GM18517 (cell line): ENCODE data around the gene CCL27.

Experiments used
- ATAC-seq: cut with Tn5 transposase; IDR thresholded peaks from one replicate; pipeline ENCODE4 v1.9.1; 2021; ENCODE audit warnings: mild to moderate bottlenecking, moderate library complexity; ENCODE audit not compliant: unreplicated experiment

The CCL27 gene, protein sequence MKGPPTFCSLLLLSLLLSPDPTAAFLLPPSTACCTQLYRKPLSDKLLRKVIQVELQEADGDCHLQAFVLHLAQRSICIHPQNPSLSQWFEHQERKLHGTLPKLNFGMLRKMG

DNA sequence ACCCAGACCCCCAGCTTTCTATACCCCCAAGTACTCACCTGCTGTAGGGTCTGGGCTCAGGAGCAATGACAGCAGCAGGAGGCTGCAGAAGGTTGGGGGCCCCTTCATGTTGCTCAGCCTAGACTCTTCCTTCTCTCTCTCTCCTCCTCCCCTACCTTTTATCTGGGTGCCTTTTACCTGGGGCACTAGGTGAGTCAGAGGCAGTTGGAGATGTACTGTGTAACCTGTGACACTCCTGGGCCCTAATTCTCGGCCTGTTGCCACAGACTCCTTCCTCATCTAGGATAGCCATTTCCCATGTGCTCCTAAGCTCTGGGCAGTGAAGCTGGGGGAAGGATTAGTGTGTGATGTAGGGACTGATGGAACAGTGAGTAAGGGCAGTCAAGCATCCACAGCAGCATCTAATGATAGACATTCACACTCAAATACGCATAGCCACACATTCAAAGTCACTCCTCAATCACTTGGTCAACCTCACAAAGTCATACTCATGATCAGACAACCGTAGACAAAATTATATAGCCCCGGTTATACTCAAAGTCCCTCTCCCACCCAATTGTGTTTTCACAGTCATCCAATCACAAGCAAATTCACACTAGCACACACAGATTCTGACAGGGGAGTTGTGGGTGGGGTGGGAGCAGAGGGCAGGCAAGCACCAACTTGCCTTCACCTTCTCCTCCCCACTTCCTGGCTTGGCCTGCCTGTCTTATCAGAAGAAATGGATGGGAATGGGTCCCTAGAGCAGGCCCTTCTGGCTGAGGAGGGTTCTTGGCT is at the start of gene CCL27:
Gene CCL27 (minus strand): TSS at position 132 of the 777 bp plus-strand sequence. CDS start 24 bp downstream, at position 108.
- ATAC-seq: no peak

DNA sequence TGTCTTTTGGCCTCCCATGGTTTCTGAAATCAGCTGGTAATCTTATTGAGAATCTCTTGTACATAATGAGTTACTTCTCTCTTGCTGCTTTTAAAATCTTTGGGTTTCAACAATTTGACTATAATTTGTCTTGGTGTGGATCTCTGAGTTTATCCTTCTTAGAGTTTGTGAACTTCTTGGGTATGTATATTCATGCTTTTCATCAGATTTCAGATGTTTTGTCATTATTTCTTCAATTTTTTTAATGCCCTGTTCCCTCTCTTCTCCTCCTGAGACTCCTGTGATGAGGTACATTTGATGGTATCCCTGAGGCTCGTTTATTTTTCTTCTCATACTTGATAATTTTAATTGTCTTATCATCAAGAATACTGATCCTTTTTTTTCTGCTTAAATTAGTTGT is 49.7 kb upstream of the CCL27 start:
- no peak for ATAC-seq

DNA sequence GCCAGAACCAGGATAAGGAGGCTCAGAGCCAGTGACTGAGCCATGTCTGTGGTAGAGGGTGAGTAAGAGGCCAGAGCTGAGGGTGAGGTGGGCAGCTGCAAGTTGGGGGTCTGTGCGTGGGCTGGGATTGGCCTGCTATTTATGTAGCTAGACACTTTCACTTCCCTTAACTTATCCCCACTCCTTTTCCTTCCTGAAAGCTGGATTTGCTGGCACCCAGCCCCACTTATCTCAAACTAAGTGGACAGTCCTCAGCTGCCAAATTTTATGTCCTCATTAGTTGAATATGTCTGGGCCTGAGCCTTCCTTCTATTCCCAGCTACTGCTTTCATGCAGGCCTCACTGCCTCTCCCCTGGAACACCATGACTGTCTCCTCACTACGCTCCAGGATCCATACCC is 47.6 kb upstream of the CCL27 start, which contains the start of gene CCL21:
Gene CCL21 (minus strand): TSS at position 114 of the 400 bp plus-strand sequence. CDS start 70 bp downstream, at position 44.
- no peak for ATAC-seq

DNA sequence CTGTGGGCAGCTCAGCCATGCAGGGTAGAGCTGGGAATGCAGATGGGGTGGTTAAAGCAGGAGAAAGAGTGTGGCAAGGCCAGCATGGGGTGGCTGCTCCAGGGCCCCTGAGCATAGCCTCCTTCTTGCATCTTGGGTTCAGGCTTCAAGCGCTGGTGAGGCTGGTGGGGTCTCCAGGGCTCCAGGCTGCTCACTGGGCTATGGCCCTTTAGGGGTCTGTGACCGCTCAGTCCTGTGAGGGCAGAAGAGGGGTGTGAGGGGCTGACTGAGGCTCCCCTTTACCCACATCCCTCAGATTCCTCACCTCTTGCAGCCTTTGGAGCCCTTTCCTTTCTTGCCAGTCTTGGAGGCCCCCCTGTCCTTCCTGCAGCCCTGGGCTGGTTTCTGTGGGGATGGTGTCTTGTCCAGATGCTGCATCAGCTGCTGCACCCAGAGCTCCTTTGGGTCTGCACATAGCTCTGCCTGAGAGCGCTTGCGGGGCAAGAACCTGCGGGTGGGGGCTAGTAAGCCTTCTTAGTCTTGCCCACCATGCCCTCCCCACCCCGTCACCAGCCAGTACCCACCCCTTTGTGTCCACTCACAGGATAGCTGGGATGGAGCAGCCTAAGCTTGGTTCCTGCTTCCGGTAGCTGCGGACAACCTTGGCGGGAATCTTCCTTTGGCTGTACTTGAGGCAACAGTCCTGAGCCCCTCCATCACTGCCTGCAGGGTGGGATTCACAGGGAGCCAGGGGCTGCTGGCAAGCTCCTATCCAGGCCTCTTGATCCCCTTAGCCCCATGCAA is 46.9 kb upstream of the CCL27 start:
- ATAC-seq: no peak

DNA sequence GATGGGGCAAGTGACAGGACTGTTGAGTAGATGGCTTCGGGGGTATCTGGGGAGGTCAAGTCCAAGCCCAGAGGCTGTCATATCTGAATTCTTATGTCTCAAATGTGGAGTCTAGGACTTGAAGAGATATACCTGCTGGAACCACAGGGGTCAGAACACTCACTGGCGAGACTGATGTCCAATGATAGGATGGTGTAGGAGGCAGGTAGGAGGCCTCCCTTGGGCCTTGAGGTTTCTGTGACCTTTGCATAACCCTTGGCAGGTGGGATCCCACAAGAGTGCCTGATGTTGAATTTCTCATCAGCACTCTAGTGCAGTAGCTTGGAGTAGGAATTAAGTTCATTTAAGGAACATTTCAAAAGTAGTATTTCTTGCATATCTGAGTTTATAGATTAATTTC is 44.7 kb upstream of the CCL27 start:
- no peak for ATAC-seq

DNA sequence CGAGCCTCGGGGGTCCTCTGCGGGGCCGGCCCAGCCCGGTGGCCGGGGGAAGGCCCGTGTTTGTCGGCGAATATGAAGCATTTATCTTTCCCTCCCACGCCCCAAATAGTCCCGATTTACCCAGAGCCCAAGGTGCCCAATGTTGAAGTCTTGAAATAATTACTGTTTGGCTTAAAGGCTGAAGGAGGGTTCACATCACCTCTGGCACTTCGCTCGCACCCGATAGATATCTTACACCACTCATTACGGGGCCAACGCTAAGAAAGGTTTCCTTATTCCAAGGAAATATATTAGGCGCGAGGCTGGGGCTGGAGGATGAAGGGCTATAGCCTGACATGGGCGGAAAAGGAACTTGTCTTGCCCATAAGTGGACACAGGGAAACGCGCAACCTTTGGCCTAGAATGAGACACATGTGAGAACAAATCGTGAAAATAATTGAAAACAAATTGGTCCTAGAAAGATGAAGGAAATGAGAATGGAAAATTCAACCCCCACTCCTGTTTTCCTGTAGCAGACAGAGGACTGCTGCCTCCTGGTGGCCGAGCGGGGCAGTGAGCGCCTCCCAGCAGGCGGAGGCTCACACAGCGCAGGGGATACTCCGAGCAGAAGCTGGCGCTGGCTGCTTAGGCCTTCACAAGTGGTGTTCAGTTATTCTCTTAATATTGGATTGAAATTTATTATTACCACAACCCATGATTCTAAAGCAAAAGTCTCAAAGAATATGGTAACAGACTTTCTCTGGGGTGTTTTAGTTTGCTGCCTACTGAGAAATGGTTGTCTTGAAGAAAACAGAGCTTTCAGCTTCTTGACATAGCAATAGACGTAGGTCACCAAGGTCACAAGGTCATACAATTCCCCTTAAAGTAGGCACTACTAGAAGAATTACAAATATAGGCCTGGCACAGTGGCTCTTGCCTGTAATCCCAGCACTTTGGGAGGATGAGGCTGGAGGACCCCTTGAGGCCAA is 39.6 kb upstream of the CCL27 start:
- no peak for ATAC-seq

DNA sequence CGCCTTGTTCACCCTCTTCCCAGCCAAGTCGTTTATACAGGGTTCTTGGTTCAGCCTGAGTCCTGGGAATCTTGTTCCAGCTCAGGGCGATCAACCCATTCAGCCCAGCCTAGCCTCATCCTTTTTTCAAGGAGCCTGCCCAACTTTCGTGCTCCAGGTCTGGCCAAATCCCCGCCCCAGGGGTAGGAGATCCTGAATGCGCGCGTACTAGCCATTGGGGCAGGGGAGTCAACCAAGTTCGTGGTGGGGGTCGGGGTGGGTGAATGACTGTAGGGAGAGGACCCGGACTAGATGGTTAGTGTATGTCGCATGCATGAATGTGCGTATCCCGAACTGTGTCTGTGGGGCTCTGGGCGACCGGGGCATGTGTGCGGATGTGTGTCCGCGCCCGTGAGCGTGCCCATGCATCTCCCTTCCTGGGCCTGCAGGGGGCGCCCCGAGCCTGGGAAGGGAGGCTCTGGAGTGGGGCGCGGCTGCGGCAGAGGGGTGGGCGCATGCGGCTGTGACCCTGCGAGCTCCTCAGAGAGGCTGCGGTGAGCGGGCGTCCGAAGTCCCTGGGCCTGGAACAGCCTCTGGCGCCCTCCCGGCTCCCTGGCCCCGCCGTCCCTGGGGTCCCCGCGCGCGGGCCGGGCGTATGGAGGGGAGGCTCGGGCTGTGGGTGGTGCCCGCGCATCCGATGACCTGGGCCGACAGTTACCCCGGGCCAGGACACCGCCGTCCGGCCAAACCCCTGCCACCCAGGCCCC is 38.7 kb upstream of the CCL27 start:
- no peak for ATAC-seq

DNA sequence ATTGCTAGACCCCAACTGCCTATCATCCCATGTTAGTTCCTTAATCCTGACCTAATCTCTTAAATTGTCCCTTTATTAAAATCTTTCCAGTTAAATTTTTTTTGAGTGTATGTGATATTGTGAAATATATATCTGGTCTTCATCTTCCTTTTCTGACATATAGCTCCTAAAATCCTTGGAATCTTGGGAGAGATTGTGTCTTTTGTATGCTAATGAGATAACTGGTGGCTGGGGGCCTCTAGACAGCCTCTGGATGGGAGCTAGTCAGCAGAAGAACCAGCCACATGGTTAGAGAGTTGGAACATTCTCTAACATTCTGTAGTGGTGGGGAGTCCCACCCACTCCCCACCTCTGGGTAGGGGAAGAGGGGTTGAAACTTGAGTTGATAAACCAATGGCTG is 32.4 kb upstream of the CCL27 start:
- ATAC-seq: no peak

DNA sequence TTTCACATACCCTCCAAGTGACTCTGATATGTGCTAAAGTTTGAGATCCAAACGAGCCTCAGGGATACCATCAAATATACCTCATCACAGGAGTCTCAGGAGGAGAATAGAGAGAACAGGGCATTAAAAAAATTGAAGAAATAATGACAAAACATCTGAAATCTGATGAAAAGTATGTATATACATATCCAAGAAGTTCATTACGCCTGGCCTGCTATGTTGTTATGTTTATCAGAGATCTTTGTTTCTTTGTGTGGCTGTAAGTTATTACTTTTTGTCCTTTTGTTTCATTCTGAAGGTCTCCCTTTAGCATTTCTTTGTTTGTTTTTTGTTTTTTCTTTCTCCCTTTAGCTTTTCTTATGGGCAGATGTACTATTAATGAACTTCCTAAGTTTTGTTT is 31.1 kb upstream of the CCL27 start:
- ATAC-seq: no peak

DNA sequence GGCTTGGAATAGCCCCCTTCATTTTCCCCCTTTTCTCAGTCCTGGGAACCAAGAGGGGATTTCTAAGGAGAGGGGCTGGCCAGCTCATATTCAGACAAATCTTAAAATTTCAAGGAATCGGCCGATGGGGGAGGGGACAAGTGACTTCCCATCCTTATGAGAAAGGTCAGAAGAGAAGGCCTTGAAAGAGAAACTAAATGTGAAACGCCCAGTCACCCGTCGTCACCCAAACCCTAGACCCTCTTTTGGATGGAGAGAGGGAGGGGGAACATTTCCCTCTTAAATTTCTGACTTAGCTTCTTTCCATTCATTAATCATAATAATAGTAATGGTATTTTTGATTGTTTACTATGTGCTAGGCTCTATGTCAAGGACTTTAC is 29.5 kb upstream of the CCL27 start:
- ATAC-seq: no peak

DNA sequence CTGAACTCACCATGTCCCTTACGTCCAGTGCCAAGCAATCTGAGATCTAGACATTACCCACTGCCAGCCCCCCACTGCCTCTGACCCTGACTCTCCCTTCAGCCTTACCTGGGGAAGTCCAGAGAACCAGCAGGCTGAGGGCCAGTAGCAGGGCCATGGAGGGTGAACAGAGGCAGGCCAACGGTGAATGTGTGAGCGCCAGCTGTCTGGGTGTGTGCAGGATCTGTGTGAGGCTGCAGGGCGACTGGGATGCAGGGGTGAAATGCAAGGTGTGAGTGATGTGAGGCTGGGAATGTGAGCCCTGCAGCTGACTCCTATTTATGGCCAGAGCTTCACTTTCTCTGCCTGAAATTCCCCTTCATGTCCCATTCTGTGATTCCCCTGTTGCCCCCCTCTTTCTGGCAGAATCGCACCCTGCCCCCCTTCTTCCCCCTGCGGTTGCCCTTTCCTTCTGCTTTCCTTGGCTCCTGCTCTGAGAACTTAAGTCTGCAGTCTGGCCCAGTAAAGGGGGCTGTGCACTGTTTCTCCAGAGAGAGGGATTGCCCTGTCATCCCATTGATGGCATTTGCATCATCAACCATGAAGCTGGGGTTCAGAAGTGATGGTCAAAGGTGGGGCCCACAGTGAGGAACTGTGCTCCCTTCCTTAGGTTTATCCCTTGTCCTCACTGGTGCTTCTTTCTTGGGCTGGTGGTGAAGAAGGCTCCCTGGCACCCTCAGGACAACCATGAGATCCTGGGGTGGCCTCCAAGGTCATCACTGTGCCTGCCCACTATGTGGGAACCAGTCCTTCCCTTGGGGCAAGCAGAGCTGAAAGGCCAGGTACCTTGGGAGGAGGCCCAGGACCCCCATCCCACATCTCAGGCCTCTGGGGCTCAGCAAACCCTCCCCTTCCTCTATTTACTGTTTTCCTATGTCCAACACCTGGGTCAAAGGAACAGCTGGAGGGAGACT is 28.8 kb upstream of the CCL27 start, which contains the start of gene CCL19:
Gene CCL19 (minus strand): TSS at position 294 of the 953 bp plus-strand sequence. CDS start 137 bp downstream, at position 157.
- ATAC-seq: no peak

DNA sequence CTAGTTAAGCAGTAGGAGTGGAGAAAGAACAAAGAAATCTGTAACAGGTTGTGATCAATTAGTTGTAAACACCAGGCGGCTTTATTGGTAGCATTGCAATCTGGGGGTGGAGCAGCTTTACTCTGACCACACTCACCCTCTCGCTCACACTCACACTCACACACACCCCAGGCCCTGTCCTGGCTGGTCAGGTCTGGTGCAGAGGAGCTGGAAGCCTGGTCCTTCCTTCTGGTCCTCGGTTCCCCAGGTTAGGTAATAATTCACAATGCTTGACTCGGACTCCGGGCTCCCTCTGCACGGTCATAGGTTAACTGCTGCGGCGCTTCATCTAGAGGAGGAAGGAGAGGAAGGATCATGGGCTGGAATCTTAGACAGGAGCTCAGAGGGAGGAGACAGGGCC is 27.1 kb upstream of the CCL27 start:
- no peak for ATAC-seq

DNA sequence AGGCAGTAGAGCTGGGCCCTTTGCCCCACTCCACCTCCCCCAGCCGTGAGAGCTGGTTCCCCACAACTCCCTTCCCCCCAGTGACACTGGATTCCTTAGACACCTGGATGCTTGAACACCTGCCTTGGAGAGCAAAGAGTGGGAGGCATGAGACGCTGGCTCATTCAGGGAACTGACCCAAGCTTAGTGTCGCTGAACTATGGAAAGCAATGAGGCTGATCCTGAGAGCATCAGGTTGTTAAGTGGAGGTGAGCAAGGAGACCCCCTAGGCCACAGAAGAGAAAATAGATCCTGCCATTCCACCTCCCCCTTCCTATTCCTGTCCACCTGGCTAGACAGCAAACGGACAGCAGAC is 26.6 kb upstream of the CCL27 start:
- no peak for ATAC-seq

DNA sequence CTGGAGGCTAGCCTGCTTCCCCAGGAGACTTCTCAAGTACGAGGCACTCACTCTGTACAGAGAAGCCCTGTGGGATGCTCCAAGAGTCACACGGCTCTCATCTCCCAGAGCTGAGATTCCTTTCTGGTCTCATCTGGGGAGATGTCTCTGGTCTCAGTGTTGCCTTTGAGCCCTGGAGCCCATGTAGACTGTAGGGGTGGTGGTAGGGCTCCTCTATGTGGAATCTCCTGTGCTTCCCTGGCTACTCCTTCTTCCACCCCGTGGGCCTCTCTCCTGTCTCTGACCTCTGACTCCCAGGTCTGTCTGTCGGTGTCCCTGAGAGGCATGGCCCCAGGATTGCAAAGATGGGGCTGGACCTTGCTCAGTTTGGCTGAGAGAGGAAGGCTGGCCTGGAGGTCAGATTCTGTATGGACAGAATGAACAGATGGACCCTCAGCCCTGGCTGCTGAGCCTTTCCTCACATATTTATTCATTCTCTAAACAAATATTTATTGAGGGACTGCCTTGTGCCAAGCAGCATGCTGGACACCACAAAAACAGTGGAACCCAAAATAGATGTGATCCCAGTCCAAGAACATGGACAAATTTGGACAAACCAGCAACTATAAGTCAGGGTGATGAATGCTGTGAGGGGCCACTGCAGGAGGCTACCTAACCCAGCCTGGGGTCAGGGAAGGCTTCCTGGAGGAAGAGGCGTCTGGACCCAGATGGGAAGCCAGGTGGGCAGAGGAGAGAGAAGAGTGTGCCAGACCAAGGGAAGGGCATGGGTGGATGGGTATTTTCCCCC is 26.1 kb upstream of the CCL27 start:
- no peak for ATAC-seq

DNA sequence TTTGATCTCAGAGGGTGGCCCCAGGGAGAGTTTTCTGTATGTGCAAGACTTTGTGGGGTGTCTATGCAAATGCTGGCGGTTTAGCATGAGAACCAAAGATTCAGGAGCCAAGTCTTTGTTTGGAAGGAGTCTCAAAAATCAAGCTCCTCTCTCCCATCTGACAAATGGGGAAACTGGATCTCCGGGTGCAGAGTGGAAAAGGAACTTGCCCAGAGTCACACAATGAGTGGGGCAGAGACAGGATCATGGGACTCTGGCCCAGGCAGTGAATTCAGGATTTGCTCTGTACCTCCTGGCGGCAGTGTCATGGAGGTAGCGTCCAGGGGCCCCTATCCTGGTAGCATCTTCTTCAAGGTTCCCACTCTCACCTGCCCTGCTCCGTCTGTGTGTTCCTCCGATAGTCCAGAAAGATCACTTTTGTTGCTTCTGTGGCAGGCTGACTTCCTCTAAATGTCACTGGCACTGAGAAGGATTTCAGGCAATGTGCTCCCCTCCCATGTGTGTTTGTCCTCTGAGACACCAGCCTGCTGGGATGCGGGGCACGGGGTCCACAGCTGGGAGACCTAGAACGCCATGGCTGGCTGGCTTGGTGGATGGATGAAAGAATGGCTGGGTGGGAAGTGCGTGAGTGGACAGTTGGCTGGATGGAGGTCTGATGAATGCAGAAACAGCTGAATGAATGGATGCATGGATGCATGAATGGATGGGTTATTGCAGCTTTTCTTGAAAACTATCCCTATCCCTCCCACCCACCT is 25.0 kb upstream of the CCL27 start:
- no peak for ATAC-seq

DNA sequence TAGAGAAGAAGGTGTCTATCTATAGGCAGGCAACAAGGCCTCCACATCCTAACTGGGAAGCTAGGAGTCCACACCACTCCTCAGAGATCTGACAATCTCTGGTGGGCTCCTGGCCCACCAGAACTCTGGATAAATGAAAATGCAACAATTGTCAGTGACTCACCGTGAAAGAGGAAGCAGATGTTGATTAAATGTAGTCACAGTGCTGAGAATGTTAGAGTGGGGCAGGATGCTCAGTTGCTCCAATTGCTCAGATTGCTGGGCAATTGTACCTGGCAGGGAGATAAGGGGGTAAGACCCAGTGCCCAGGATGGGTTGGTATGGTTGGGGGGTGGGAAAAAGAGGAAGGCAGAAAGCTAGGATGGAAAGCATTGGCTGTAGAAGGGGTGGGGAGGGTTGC is 24.3 kb upstream of the CCL27 start:
- ATAC-seq: no peak

DNA sequence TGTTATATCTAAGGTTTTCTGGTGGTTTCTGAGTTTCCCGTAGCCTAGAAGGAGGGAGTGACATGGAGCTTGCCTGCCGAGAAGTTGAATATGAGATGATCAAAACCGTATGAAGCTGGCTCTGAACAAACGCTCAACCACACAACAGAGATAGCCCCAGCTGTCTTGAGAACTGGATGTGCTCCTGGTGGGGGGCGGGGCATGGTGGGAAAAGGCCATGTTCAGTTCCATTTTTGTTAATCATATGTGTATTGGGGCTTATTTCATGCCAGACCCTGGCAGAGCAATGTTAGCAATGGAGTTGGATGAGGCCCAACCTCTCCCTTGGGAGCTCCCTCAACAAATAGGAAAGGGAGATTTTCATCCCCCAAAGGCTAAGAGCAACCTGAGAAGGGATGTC is 23.8 kb upstream of the CCL27 start:
- no peak for ATAC-seq
